Measurements from ENCODE around the gene CD59. TPM values are rescaled to one million over a fixed set of nuclear protein-coding genes. Genes with fewer than 3 reads are reported as not detected.

The CD59 gene, protein sequence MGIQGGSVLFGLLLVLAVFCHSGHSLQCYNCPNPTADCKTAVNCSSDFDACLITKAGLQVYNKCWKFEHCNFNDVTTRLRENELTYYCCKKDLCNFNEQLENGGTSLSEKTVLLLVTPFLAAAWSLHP
- total RNA-seq (100 to 1,000 TPM; 619 to 780 (median 669) TPM), polyA plus RNA-seq (245 TPM)
- long read RNA-seq, donor 1, full-length matches to known transcripts, result 282 of 373 reads
- long read RNA-seq, donor 1, partial matches to known transcripts, result 15 of 373 reads
- long read RNA-seq, donor 1, other reads (novel, unspliced or antisense), result 76 of 373 reads
- long read RNA-seq, donor 2, full-length matches to known transcripts, result 124 of 157 reads
- long read RNA-seq, donor 2, partial matches to known transcripts, result 7 of 157 reads
- long read RNA-seq, donor 2, other reads (novel, unspliced or antisense), result 26 of 157 reads
- long read RNA-seq, donor 3, full-length matches to known transcripts, result 862 of 1,081 reads
- long read RNA-seq, donor 3, partial matches to known transcripts, result 25 of 1,081 reads
- long read RNA-seq, donor 3, other reads (novel, unspliced or antisense), result 194 of 1,081 reads
- long read RNA-seq, donor 4, full-length matches to known transcripts, result 111 of 133 reads
- long read RNA-seq, donor 4, partial matches to known transcripts, result 0 of 133 reads
- long read RNA-seq, donor 4, other reads (novel, unspliced or antisense), result 22 of 133 reads

GRCh38 chr11:33736148-33736812 is at the start of gene CD59:
CD59 (minus strand) TSS chr11:33736423; CDS start chr11:33722445, 13,978 bp downstream.
- Histone ChIP-seq H3K27ac (ENCODE audit: low read length) (peak within 1 kb of the TSS; percentile 92), H3K27me3 (ENCODE audit: control insufficient read depth, insufficient read depth) (no peaks in the 10 kb centered on the region), H3K9me3 (ENCODE audit: control insufficient read depth, low read length) (no peaks in the 10 kb centered on the region), H3K4me3 (ENCODE audit: low read length) (peak within 1 kb of the TSS; percentile 85), H3K4me1 (ENCODE audit: control insufficient read depth, insufficient read depth, low read length) (peaks cover 15% of the 10 kb centered on the region)
- intact Hi-C loops (cut with DNase I), result loop anchor here in 2 of 4 donors (5.0 kb wide), 1 partner anchor 44 kb away; no protein-coding TSS in a partner anchor
- 1% methylated on average over 48 of the region's 48 CpGs for WGBS
- DNase-seq (peak; percentile 98 to 99 (median 99)), ATAC-seq (peak; percentile 97)

DNA sequence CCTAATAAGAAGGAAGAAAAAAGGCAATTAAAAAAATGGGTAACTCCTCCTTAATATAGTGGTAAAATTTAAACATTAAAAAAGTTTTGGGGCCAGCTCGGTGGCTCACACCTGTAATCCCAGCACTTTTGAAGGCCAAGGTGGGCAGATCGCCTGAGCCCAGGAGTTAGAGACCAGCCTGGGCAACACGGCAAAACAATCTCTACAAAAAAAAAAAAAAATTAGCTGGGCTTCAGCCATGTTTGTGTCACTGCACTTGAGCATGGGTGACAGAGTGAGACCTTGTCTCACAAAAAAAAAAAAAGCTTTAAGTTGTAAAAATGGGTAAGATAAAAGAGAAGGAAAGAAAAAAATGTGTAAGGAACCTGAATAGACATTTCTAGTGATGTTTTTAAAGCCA is 49.4 kb upstream of the CD59 start:
- intact Hi-C loops (cut with DNase I), result no loop called here

GRCh38 chr11:33779849-33780528 is 43.8 kb upstream of the CD59 start:
- no peak for DNase-seq
- Histone ChIP-seq H3K27ac (ENCODE audit: low read length) (peak overlapping the region; percentile 8), H3K4me3 (ENCODE audit: low read length) (no peak overlapping the region), H3K4me1 (ENCODE audit: control insufficient read depth, insufficient read depth, low read length) (peaks cover 4% of the 10 kb centered on the region), H3K9me3 (ENCODE audit: control insufficient read depth, low read length) (no peaks in the 10 kb centered on the region), H3K27me3 (ENCODE audit: control insufficient read depth, insufficient read depth) (no peaks in the 10 kb centered on the region)
- peak; percentile 67 to 75 for ATAC-seq
- WGBS, result 41% methylated on average over 7 of the region's 7 CpGs
- intact Hi-C loops (cut with DNase I), result no loop called here

More for the DNA sequence above, 49.4 kb upstream of the CD59 start:
- Histone ChIP-seq H3K27me3 (ENCODE audit: control insufficient read depth, insufficient read depth) (no peaks in the 10 kb centered on the region), H3K4me1 (ENCODE audit: control insufficient read depth, insufficient read depth, low read length) (no peaks in the 10 kb centered on the region), H3K9me3 (ENCODE audit: control insufficient read depth, low read length) (no peaks in the 10 kb centered on the region), H3K27ac (ENCODE audit: low read length) (no peak overlapping the region), H3K4me3 (ENCODE audit: low read length) (no peak overlapping the region)
- DNase-seq (no peak), ATAC-seq (no peak)
- WGBS, result 79% methylated on average over 3 of the region's 3 CpGs

DNA sequence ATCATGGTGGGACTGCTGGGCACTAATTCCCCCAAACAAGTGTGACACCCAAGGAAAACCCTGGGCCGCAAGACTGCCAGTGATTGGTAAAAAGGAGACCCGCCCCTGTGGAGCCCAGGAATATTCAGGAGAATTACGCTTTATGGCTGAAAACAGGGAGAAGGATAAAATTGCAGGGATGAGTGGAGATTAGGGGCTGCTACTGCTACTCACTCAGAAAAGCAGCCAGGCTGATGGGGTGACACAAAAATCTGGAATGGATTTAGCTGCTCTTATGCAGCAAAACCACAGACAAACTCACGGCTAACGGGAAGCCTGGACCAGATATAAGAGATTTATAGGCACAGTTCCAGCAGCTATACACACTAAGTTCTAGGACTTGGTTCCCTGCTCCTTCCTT is 42.5 kb upstream of the CD59 start:
- WGBS, result 26% methylated on average over 5 of the region's 5 CpGs
- Histone ChIP-seq H3K9me3 (ENCODE audit: control insufficient read depth, low read length) (no peaks in the 10 kb centered on the region), H3K27me3 (ENCODE audit: control insufficient read depth, insufficient read depth) (no peaks in the 10 kb centered on the region), H3K4me3 (ENCODE audit: low read length) (no peak overlapping the region), H3K4me1 (ENCODE audit: control insufficient read depth, insufficient read depth, low read length) (peaks cover 4% of the 10 kb centered on the region), H3K27ac (ENCODE audit: low read length) (no peak overlapping the region)
- ATAC-seq (no peak), DNase-seq (no peak)
- intact Hi-C loops (cut with DNase I), result no loop called here

DNA sequence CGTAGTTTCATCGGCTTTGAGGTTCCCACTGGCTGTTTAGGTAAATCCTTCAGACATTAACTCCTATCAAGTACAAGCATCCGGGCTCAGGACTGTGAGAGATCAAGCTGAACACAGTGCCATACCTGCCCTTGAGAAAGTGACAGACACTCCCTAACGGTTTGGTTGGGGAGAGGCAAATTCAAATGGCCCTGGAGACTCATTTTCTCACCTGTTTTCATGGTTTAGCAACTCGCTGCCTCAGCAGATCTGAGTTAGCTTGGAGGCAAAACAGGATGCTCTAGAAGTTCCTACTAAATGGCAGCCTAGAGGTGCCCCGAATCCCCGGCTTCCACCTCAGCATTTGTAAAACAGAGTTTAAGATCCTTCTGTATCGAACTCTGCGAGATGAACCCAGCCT is 41.7 kb upstream of the CD59 start:
- Histone ChIP-seq H3K9me3 (ENCODE audit: control insufficient read depth, low read length) (no peaks in the 10 kb centered on the region), H3K4me1 (ENCODE audit: control insufficient read depth, insufficient read depth, low read length) (peaks cover 4% of the 10 kb centered on the region), H3K27ac (ENCODE audit: low read length) (no peak overlapping the region), H3K4me3 (ENCODE audit: low read length) (no peak overlapping the region), H3K27me3 (ENCODE audit: control insufficient read depth, insufficient read depth) (no peaks in the 10 kb centered on the region)
- 78% methylated on average over 9 of the region's 9 CpGs for WGBS
- no peak for ATAC-seq
- DNase-seq, result no peak
- intact Hi-C loops (cut with DNase I), result no loop called here

- H3K9me3 ChIP-seq (ENCODE audit: control insufficient read depth, low read length), result no peaks in the 10 kb centered on the region
Observed at GRCh38 chr11:33775832-33776470, 39.7 kb upstream of the CD59 start.

DNA sequence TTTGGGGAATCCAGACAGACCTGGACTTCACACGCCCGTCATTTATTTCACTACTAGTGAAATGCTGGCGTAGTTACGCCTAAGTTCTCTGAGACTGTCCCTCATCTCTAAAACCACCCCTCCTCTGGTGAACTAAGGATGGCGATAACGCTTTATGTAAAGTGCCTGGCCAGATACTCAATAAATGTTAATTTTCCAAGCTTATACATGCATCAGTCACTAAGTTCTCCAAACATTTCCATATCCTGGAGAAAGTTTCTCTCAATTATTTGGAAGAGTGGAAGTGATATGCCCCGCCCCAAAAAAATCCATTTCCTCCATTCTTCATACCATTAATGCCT is 39.2 kb upstream of the CD59 start:
- intact Hi-C loops (cut with DNase I), result no loop called here
- Histone ChIP-seq H3K27me3 (ENCODE audit: control insufficient read depth, insufficient read depth) (no peaks in the 10 kb centered on the region), H3K9me3 (ENCODE audit: control insufficient read depth, low read length) (no peaks in the 10 kb centered on the region), H3K4me1 (ENCODE audit: control insufficient read depth, insufficient read depth, low read length) (peaks cover 9% of the 10 kb centered on the region), H3K4me3 (ENCODE audit: low read length) (no peak overlapping the region), H3K27ac (ENCODE audit: low read length) (no peak overlapping the region)
- DNase-seq (no peak), ATAC-seq (no peak)
- 87% methylated on average over 7 of the region's 7 CpGs for WGBS

More at GRCh38 chr11:33775832-33776470, 39.7 kb upstream of the CD59 start:
- Histone ChIP-seq H3K27ac (ENCODE audit: low read length) (no peak overlapping the region), H3K4me1 (ENCODE audit: control insufficient read depth, insufficient read depth, low read length) (peaks cover 9% of the 10 kb centered on the region), H3K4me3 (ENCODE audit: low read length) (no peak overlapping the region), H3K27me3 (ENCODE audit: control insufficient read depth, insufficient read depth) (no peaks in the 10 kb centered on the region)
- DNase-seq, result no peak
- WGBS, result 60% methylated on average over 1 of the region's 1 CpG
- intact Hi-C loops (cut with DNase I), result no loop called here
- ATAC-seq, result no peak

- H3K27me3 ChIP-seq (ENCODE audit: control insufficient read depth, insufficient read depth), result no peaks in the 10 kb centered on the region
- peaks cover 9% of the 10 kb centered on the region for H3K4me1 ChIP-seq (ENCODE audit: control insufficient read depth, insufficient read depth, low read length)
- H3K9me3 ChIP-seq (ENCODE audit: control insufficient read depth, low read length), result no peaks in the 10 kb centered on the region
- H3K4me3 ChIP-seq (ENCODE audit: low read length), result peak overlapping the region; percentile 97
- ATAC-seq (peak; percentile 20 to 45), DNase-seq (peak; percentile 35 to 77 (median 75))
- 2% methylated on average over 23 of the region's 23 CpGs for WGBS
- H3K27ac ChIP-seq (ENCODE audit: low read length), result peak overlapping the region; percentile 91
- intact Hi-C loops (cut with DNase I), result no loop called here
Observed at GRCh38 chr11:33774736-33775466, 38.7 kb upstream of the CD59 start.

- peak within 1 kb of the TSS; percentile 91 for H3K27ac ChIP-seq (ENCODE audit: low read length)
Observed at GRCh38 chr11:33773987-33774735, 37.9 kb upstream of the CD59 start, which contains the start of gene FBXO3. FBXO3 (minus strand) TSS chr11:33774520; CDS start chr11:33774497, 23 bp downstream.

More at GRCh38 chr11:33773987-33774735, 37.9 kb upstream of the CD59 start, which contains the start of gene FBXO3:
- Histone ChIP-seq H3K4me1 (ENCODE audit: control insufficient read depth, insufficient read depth, low read length) (peaks cover 9% of the 10 kb centered on the region), H3K4me3 (ENCODE audit: low read length) (peak within 1 kb of the TSS; percentile 97), H3K9me3 (ENCODE audit: control insufficient read depth, low read length) (no peaks in the 10 kb centered on the region), H3K27me3 (ENCODE audit: control insufficient read depth, insufficient read depth) (no peaks in the 10 kb centered on the region)
- ATAC-seq (peak; percentile 96 to 97), DNase-seq (peak; percentile 87 to 96 (median 95))
- WGBS, result under 1% methylated on average over 64 of the region's 64 CpGs
- intact Hi-C loops (cut with DNase I), result no loop called here

Data from right cardiac atrium (tissue), 5 donors.